ENCODE measurements around the gene KRT31.
"Not testable (repeated sequence)": the region's sequence is repeated elsewhere in the genome, so short reads cannot be mapped to it uniquely, and the experiment has no call there.

KRT31 gene

GRCh38 chr17:41417127-41417526, 19.7 kb upstream of the KRT31 start:
- DNase-seq, result no peak

- DNase-seq, result no peak
Measured at GRCh38 chr17:41416479-41416878, 19.1 kb upstream of the KRT31 start.

GRCh38 chr17:41415833-41416335, 18.5 kb upstream of the KRT31 start:
- DNase-seq, result no peak

- no peak for DNase-seq
Measured at GRCh38 chr17:41415411-41415810, 18.0 kb upstream of the KRT31 start.

- no peak for DNase-seq
Measured at GRCh38 chr17:41413982-41414381, 16.6 kb upstream of the KRT31 start.

- peak; percentile 8 for DNase-seq
Measured at GRCh38 chr17:41413353-41413957, 16.0 kb upstream of the KRT31 start.

- no peak for DNase-seq
Measured at GRCh38 chr17:41411072-41411840, 13.8 kb upstream of the KRT31 start.

- DNase-seq, result no peak
Measured at GRCh38 chr17:41407226-41407625, 9.8 kb upstream of the KRT31 start.

GRCh38 chr17:41406205-41406604, 8.8 kb upstream of the KRT31 start:
- DNase-seq, result peak; percentile 25

GRCh38 chr17:41404024-41404671, 6.7 kb upstream of the KRT31 start:
- DNase-seq, result peak; percentile 72

GRCh38 chr17:41403404-41404023, 6.1 kb upstream of the KRT31 start:
- DNase-seq, result no peak

GRCh38 chr17:41402161-41402560, 4.8 kb upstream of the KRT31 start:
- no peak for DNase-seq

GRCh38 chr17:41396340-41396739, 1.1 kb downstream of the KRT31 start:
- DNase-seq, result no peak

GRCh38 chr17:41395611-41396010, 1.8 kb downstream of the KRT31 start:
- DNase-seq, result no peak

- DNase-seq, result not testable (repeated sequence)
Measured at GRCh38 chr17:41395044-41395443, 2.4 kb downstream of the KRT31 start.

- DNase-seq, result no peak
Measured at GRCh38 chr17:41394254-41394996, 3.0 kb downstream of the KRT31 start.

GRCh38 chr17:41393826-41394225, 3.6 kb downstream of the KRT31 start:
- no peak for DNase-seq

- DNase-seq, result no peak
Measured at GRCh38 chr17:41393294-41393693, 4.1 kb downstream of the KRT31 start.

GRCh38 chr17:41392278-41392677, 5.1 kb downstream of the KRT31 start:
- DNase-seq, result no peak

GRCh38 chr17:41391535-41391934, 5.9 kb downstream of the KRT31 start:
- DNase-seq, result no peak

- no peak for DNase-seq
Measured at GRCh38 chr17:41390411-41390938, 6.9 kb downstream of the KRT31 start.

GRCh38 chr17:41387670-41388069, 9.7 kb downstream of the KRT31 start:
- DNase-seq, result no peak

Data from NCI-H69 (cell line).